H1 (cell line): Measurements from ENCODE around the gene LIPF. TPM values are rescaled to one million over a fixed set of nuclear protein-coding genes. Genes with fewer than 3 reads are reported as not detected.

ENCODE experiments used
- CTCF ChIA-PET: fragments of 300-600 bp; sonication (Branson Sonifier 250); formaldehyde crosslinking; loops from one replicate; lab custom pipeline; 2021; ENCODE audit not compliant: partially characterized antibody; lab: Charles Lee
- POLR2A ChIA-PET: fragments of 300-600 bp; sonication (Branson Sonifier 250); formaldehyde crosslinking; loops from one replicate; lab custom pipeline; 2021; ENCODE audit warnings: inconsistent platforms; ENCODE audit not compliant: partially characterized antibody; lab: Charles Lee
- DNase-seq, 2 experiments: peaks; one replicate each; pipeline versions ENCODE4 v3.0.0 to v3.0.0-alpha.2; 2010 to 2022; ENCODE audit warnings: low spot score in 2 of 2, low read depth in 1 of 2, mixed read lengths in 1 of 2
- FAIRE-seq: peaks from 2 replicates; lab custom pipeline; 2011; peaks lifted over from hg19 to GRCh38; lab: Jason Lieb, UNC
- H2AFZ ChIP-seq: 2 replicates; pipeline ENCODE4 v1.8.1; 2012; ENCODE audit warnings: low read length, inconsistent platforms
- H2AK5ac ChIP-seq: 2 replicates; pipeline ENCODE4 v1.6.1; 2013; ENCODE audit warnings: low read depth, low read length
- H2BK120ac ChIP-seq: replicated peaks from 2 replicates; pipeline ENCODE3; 2013; ENCODE audit warnings: low read depth, low read length, inconsistent platforms
- H2BK12ac ChIP-seq: 2 replicates; pipeline ENCODE4 v1.6.1; 2013; ENCODE audit warnings: low read depth, low read length
- H2BK15ac ChIP-seq: 2 replicates; pipeline ENCODE4 v1.6.1; 2013; ENCODE audit warnings: low read length
- H2BK20ac ChIP-seq: 2 replicates; pipeline ENCODE4 v1.6.1; 2013; ENCODE audit warnings: low read length
- H2BK5ac ChIP-seq: 2 replicates; pipeline ENCODE4 v1.6.1; 2013; ENCODE audit warnings: low read depth, low read length
- H3K14ac ChIP-seq: 2 replicates; pipeline ENCODE4 v1.6.1; 2013; ENCODE audit warnings: inconsistent platforms; ENCODE audit not compliant: insufficient read length
- H3K18ac ChIP-seq: 2 replicates; pipeline ENCODE4 v1.6.1; 2013; ENCODE audit warnings: low read length; ENCODE audit errors: extremely low read depth
- H3K23ac ChIP-seq: 2 replicates; pipeline ENCODE4 v1.6.1; 2013; ENCODE audit warnings: inconsistent platforms; ENCODE audit not compliant: insufficient read length
- H3K23me2 ChIP-seq: 2 replicates; pipeline ENCODE4 v1.6.1; 2013; ENCODE audit warnings: low read depth, low read length
- H3K27ac ChIP-seq: 2 replicates; pipeline ENCODE4 v1.6.1; 2011; ENCODE audit warnings: low read depth, low read length, inconsistent platforms
- H3K27me3 ChIP-seq, 4 experiments: replicated peaks in 1 of 4; 1 replicate in 1 of 4; 2 replicates in 3 of 4; pipeline versions ENCODE4 v1.6.1 to v1.8.1; 2011 to 2013; ENCODE audit warnings: low read length in 3 of 4, mild to moderate bottlenecking in 3 of 4, inconsistent platforms in 2 of 4, mixed read lengths in 2 of 4, moderate library complexity in 1 of 4; ENCODE audit not compliant: control insufficient read depth in 3 of 4, insufficient read depth in 3 of 4; ENCODE audit errors: extremely low read depth in 1 of 4
- H3K36me3 ChIP-seq, 4 experiments: 2 replicates each; pipeline versions ENCODE4 v1.6.1 to v1.8.1; 2011 to 2013; ENCODE audit warnings: mild to moderate bottlenecking in 4 of 4, low read length in 3 of 4, moderate library complexity in 2 of 4, control low read depth in 1 of 4, inconsistent platforms in 1 of 4; ENCODE audit not compliant: insufficient read depth in 4 of 4, control insufficient read depth in 2 of 4
- H3K4ac ChIP-seq: replicated peaks from 2 replicates; pipeline ENCODE3; 2013; ENCODE audit warnings: low read length, low read depth, mixed read lengths, inconsistent platforms; ENCODE audit not compliant: insufficient read length
- H3K4me1 ChIP-seq, 4 experiments: replicated peaks in 1 of 4; 1 replicate in 1 of 4; 2 replicates in 3 of 4; pipeline versions ENCODE4 v1.6.1 to v1.8.1; 2011 to 2013; ENCODE audit warnings: low read length in 3 of 4, inconsistent platforms in 2 of 4, mixed read lengths in 1 of 4; ENCODE audit not compliant: insufficient read depth in 4 of 4, control insufficient read depth in 3 of 4
- H3K4me2 ChIP-seq, 2 experiments: 2 replicates each; pipeline versions ENCODE4 v1.6.1 to v1.8.1; 2011 to 2013; ENCODE audit warnings: low read depth in 2 of 2, low read length in 2 of 2, control low read depth in 1 of 2, inconsistent platforms in 1 of 2, mild to moderate bottlenecking in 1 of 2; ENCODE audit not compliant: insufficient read depth in 1 of 2
- H3K4me3 ChIP-seq, 4 experiments: fragments of 200-600, 300-600 bp in 1 of 4; sonication (generic), shearing (Covaris generic), sonication (Bioruptor Twin) in 1 of 4; 2 replicates each; pipeline versions ENCODE4 v1.5.1 to v1.8.1; 2011 to 2016; ENCODE audit warnings: low read length in 4 of 4, low read depth in 3 of 4, control low read depth in 2 of 4, inconsistent platforms in 2 of 4, mild to moderate bottlenecking in 2 of 4, mixed read lengths in 1 of 4, moderate library complexity in 1 of 4; ENCODE audit not compliant: insufficient read depth in 2 of 4; ENCODE audit errors: extremely low read depth in 1 of 4
- H3K56ac ChIP-seq: replicated peaks from 2 replicates; pipeline ENCODE3; 2013; ENCODE audit warnings: low read depth, mild to moderate bottlenecking, mixed read lengths, low read length, inconsistent platforms; ENCODE audit not compliant: insufficient read length
- H3K79me1 ChIP-seq: 2 replicates; pipeline ENCODE4 v1.6.1; 2013; ENCODE audit warnings: low read depth, low read length, control low read depth
- H3K79me2 ChIP-seq, 2 experiments: 2 replicates each; pipeline versions ENCODE4 v1.6.1 to v1.8.1; 2012 to 2013; ENCODE audit warnings: low read length in 2 of 2, mild to moderate bottlenecking in 2 of 2, inconsistent platforms in 1 of 2; ENCODE audit not compliant: insufficient read depth in 2 of 2, control insufficient read depth in 1 of 2
- H3K9ac ChIP-seq, 4 experiments: replicated peaks in 1 of 4; 1 replicate in 1 of 4; 2 replicates in 3 of 4; pipeline versions ENCODE4 v1.6.1 to v1.8.1; 2011 to 2013; ENCODE audit warnings: low read depth in 3 of 4, low read length in 3 of 4, control low read depth in 2 of 4, mild to moderate bottlenecking in 2 of 4, moderate library complexity in 2 of 4, inconsistent platforms in 1 of 4; ENCODE audit errors: extremely low read depth in 1 of 4
- H3K9me3 ChIP-seq, 2 experiments: 2 replicates each; pipeline versions ENCODE4 v1.6.1 to v1.8.1; 2012 to 2013; ENCODE audit warnings: mild to moderate bottlenecking in 2 of 2, moderate library complexity in 2 of 2, control low read depth in 1 of 2, inconsistent platforms in 1 of 2, low read depth in 1 of 2, low read length in 1 of 2, mixed read lengths in 1 of 2; ENCODE audit not compliant: insufficient read depth in 2 of 2
- H4K20me1 ChIP-seq, 2 experiments: replicated peaks in 1 of 2; 2 replicates each; pipeline versions ENCODE3 to v1.8.1; 2011 to 2013; ENCODE audit warnings: inconsistent platforms in 2 of 2, low read length in 2 of 2, mild to moderate bottlenecking in 1 of 2; ENCODE audit not compliant: insufficient read depth in 2 of 2, control insufficient read depth in 1 of 2
- H4K5ac ChIP-seq: 2 replicates; pipeline ENCODE4 v1.6.1; 2013; ENCODE audit warnings: low read length, low read depth, mixed read lengths, inconsistent platforms; ENCODE audit not compliant: insufficient read length
- H4K8ac ChIP-seq: 2 replicates; pipeline ENCODE4 v1.8.0; 2013; ENCODE audit warnings: mild to moderate bottlenecking, moderate library complexity, low read length, inconsistent platforms; ENCODE audit not compliant: insufficient read depth; ENCODE audit errors: extremely low read depth
- H4K91ac ChIP-seq: replicated peaks from 2 replicates; pipeline ENCODE3; 2013; ENCODE audit warnings: low read length, mixed read lengths, inconsistent platforms; ENCODE audit not compliant: insufficient read length
- CTCF ChIP-seq, 3 experiments: IDR thresholded peaks; 1 replicate in 2 of 3; 2 replicates in 1 of 3; pipeline versions ENCODE4 v1.5.1 to v1.6.1; 2011; ENCODE audit warnings: low read length in 3 of 3, mild to moderate bottlenecking in 3 of 3, inconsistent platforms in 2 of 3, low read depth in 1 of 3, moderate library complexity in 1 of 3; ENCODE audit not compliant: insufficient read depth in 1 of 3; ENCODE audit errors: control extremely low read depth in 1 of 3
- NANOG ChIP-seq: IDR thresholded peaks from 2 replicates; pipeline ENCODE4 v1.6.1; 2011; ENCODE audit warnings: low read length, low read depth, mild to moderate bottlenecking, inconsistent platforms; ENCODE audit not compliant: insufficient read depth, poor library complexity, severe bottlenecking
- WGBS, 2 experiments: shearing (Covaris generic) in 1 of 2; methylation state at CpG; one replicate each; pipeline versions ENCODE4 v1.1.6 to v1.1.7; 2013 to 2015; ENCODE audit warnings: low lambda C conversion rate in 2 of 2, mixed read lengths in 2 of 2, inconsistent platforms in 1 of 2, low coverage in 1 of 2, missing lambda C conversion rate in 1 of 2; ENCODE audit not compliant: insufficient replicate concordance in 2 of 2, insufficient coverage in 1 of 2, insufficient read length in 1 of 2; ENCODE audit errors: extremely low coverage in 1 of 2, missing lambda C conversion rate in 1 of 2; 5-methylcytosine and 5-hydroxymethylcytosine counted together
- polyA plus RNA-seq, 7 experiments: library from polyadenylated mRNA; depleted of rRNA in 3 of 7; stranded (reverse) in 5 of 7; unstranded in 2 of 7; fragments of >200 nt in 5 of 7; fragments of 200-250 nt in 2 of 7; gene quantifications; 1 replicate in 5 of 7; 2 replicates in 1 of 7; 4 replicates in 1 of 7; pipeline versions ENCODE4 v1.2.1 to v1.2.3, GENCODE V29; 2011 to 2013; ENCODE audit warnings: missing spikeins in 2 of 7, mixed read lengths in 2 of 7
- total RNA-seq: library from RNA; stranded (reverse); fragmentation: NEBNext Ultra II Directional; extraction: Animal tissue kit (Norgen Biotek cat#: 25700); gene quantifications from 2 replicates; pipeline ENCODE4 v1.2.1, GENCODE V29; 2021

Gene LIPF
- total and polyA plus RNA-seq, 2 of the 8 experiments (the other 6 are each of a cell fraction or from before 2014, with no cell fraction given), result not detected

- Histone ChIP-seq H2AK5ac (no peak overlapping the region), H3K23me2 (no peaks in the 10 kb centered on the region), H2BK15ac (no peak overlapping the region), H4K91ac (no peak overlapping the region), H3K9me3 (no peaks in the 10 kb centered on the region), H3K56ac (no peak overlapping the region), H3K4ac (no peak overlapping the region), H4K20me1 (no peaks in the 10 kb centered on the region), H2AFZ (no peak overlapping the region), H3K23ac (no peak overlapping the region), H4K5ac (no peak overlapping the region), H3K4me3 (no peak overlapping the region), H2BK5ac (no peak overlapping the region), H4K8ac (no peak overlapping the region), H2BK12ac (no peak overlapping the region), H2BK20ac (no peak overlapping the region), H3K14ac (no peak overlapping the region), H3K9ac (no peak overlapping the region), H3K4me1 (no peaks in the 10 kb centered on the region), H2BK120ac (no peak overlapping the region), H3K27me3 (peaks cover 9 to 27% (median 24%) of the 10 kb centered on the region in 4 experiments), H3K27ac (no peak overlapping the region), H3K79me2 (no peaks in the 10 kb centered on the region), H3K79me1 (no peaks in the 10 kb centered on the region), H3K36me3 (no peaks in the 10 kb centered on the region), H3K4me2 (no peak overlapping the region), H3K18ac (no peak overlapping the region)
- 66% methylated on average over 4 of the region's 4 CpGs; no CpG with 5 or more reads in 1 of the 2 experiments for WGBS, 2 experiments
- DNase-seq (no peak), FAIRE-seq (no peak)
- peak in 1 of 3 experiments; percentile 5; a peak in 1 of 4 replicates for TF ChIP-seq CTCF (IDR thresholded peaks at IDR 0.05; ENCODE audit: control extremely low read depth in 1 of 3, insufficient read depth in 1 of 3, low read depth in 1 of 3, low read length in 3 of 3)
- no peak for TF ChIP-seq NANOG
- POLR2A ChIA-PET, result no interaction called here
- CTCF ChIA-PET, result interaction anchor here (0.5 to 2.3 kb wide), 14 partner anchors 9 to 186 kb away, joined by 3 to 19 read pairs (median 3); partner anchors contain the start of gene LIPK
Observed at GRCh38 chr10:88693392-88694020, 29.3 kb downstream of the LIPF start.
